GM21367 (cell line): ENCODE data around the gene ZCCHC24.

ENCODE experiments used
- ATAC-seq: cut with Tn5 transposase; IDR thresholded peaks from one replicate; pipeline ENCODE4 v1.9.1; 2021; ENCODE audit not compliant: unreplicated experiment

Gene ZCCHC24

GRCh38 chr10:79433324-79434222, 11.9 kb downstream of the ZCCHC24 start:
- ATAC-seq = no peak

GRCh38 chr10:79431891-79432831, 13.3 kb downstream of the ZCCHC24 start:
- ATAC-seq = no peak

- no peak for ATAC-seq
Measured at GRCh38 chr10:79431428-79431827, 14.0 kb downstream of the ZCCHC24 start.

GRCh38 chr10:79430936-79431335, 14.5 kb downstream of the ZCCHC24 start:
- ATAC-seq = no peak

- no peak for ATAC-seq
Measured at GRCh38 chr10:79430325-79430905, 15.0 kb downstream of the ZCCHC24 start.

GRCh38 chr10:79429751-79430150, 15.7 kb downstream of the ZCCHC24 start:
- ATAC-seq = no peak

- no peak for ATAC-seq
Measured at GRCh38 chr10:79427965-79428364, 17.5 kb downstream of the ZCCHC24 start.

GRCh38 chr10:79425074-79425532, 20.3 kb downstream of the ZCCHC24 start:
- ATAC-seq = no peak

GRCh38 chr10:79424221-79425073, 21.0 kb downstream of the ZCCHC24 start:
- no peak for ATAC-seq

- ATAC-seq = no peak
Measured at GRCh38 chr10:79422178-79422892, 23.1 kb downstream of the ZCCHC24 start.

- no peak for ATAC-seq
Measured at GRCh38 chr10:79420974-79421688, 24.3 kb downstream of the ZCCHC24 start.

- ATAC-seq = no peak
Measured at GRCh38 chr10:79418886-79419595, 26.4 kb downstream of the ZCCHC24 start.

GRCh38 chr10:79418274-79418673, 27.1 kb downstream of the ZCCHC24 start:
- no peak for ATAC-seq

GRCh38 chr10:79417731-79418130, 27.7 kb downstream of the ZCCHC24 start:
- ATAC-seq = no peak

GRCh38 chr10:79417266-79417665, 28.2 kb downstream of the ZCCHC24 start:
- ATAC-seq = no peak

- ATAC-seq = no peak
Measured at GRCh38 chr10:79416578-79417255, 28.7 kb downstream of the ZCCHC24 start.

GRCh38 chr10:79415736-79416577, 29.5 kb downstream of the ZCCHC24 start:
- ATAC-seq = no peak
